Osteoblast (primary cell): ENCODE measurements around the gene TMEM106C. TPM values are rescaled to one million over a fixed set of nuclear protein-coding genes. Genes with fewer than 3 reads are reported as not detected.
A peak's percentile ranks its signal among the peaks of the same experiment; 100 is the strongest.
"Not testable (repeated sequence)": the region's sequence is repeated elsewhere in the genome, so short reads cannot be mapped to it uniquely, and the experiment has no call there.

Source experiments
- DNase-seq: peaks from one replicate; pipeline ENCODE4 v3.0.0; 2011; ENCODE audit warnings: low spot score, mixed read lengths; ENCODE audit not compliant: insufficient read length; ENCODE audit errors: missing footprints
- H2AFZ ChIP-seq: 2 replicates; pipeline ENCODE4 v1.6.0; 2011; ENCODE audit warnings: mild to moderate bottlenecking, low read length
- H3K27ac ChIP-seq: 2 replicates; pipeline ENCODE4 v1.5.1; 2011; ENCODE audit warnings: mild to moderate bottlenecking, low read depth, low read length, moderate library complexity
- H3K27me3 ChIP-seq: 2 replicates; pipeline ENCODE4 v1.6.0; 2012; ENCODE audit warnings: mild to moderate bottlenecking, control low read depth, inconsistent platforms, low read length, moderate library complexity; ENCODE audit not compliant: insufficient read depth
- H3K36me3 ChIP-seq: 2 replicates; pipeline ENCODE4 v1.5.1; 2011; ENCODE audit warnings: mild to moderate bottlenecking, low read length, control low read depth, moderate library complexity; ENCODE audit not compliant: insufficient read depth
- H3K4me1 ChIP-seq: 2 replicates; pipeline ENCODE4 v1.5.1; 2011; ENCODE audit warnings: mild to moderate bottlenecking, low read length, control low read depth, moderate library complexity; ENCODE audit not compliant: insufficient read depth
- H3K4me2 ChIP-seq: 2 replicates; pipeline ENCODE4 v1.6.0; 2011; ENCODE audit warnings: mild to moderate bottlenecking, low read length; ENCODE audit not compliant: insufficient read depth
- H3K4me3 ChIP-seq: fragments of 200-600 bp; sonication (generic); 3 replicates; pipeline ENCODE4 v1.5.1; 2012; ENCODE audit warnings: mild to moderate bottlenecking, low read length, inconsistent platforms; ENCODE audit not compliant: insufficient read depth
- H3K79me2 ChIP-seq: 2 replicates; pipeline ENCODE4 v1.6.0; 2012; ENCODE audit warnings: mild to moderate bottlenecking, low read length, control low read depth, inconsistent platforms; ENCODE audit not compliant: insufficient read depth
- H3K9me3 ChIP-seq: 2 replicates; pipeline ENCODE4 v1.5.1; 2011; ENCODE audit warnings: low read depth, low read length, control low read depth
- H4K20me1 ChIP-seq: 2 replicates; pipeline ENCODE4 v1.6.0; 2012; ENCODE audit warnings: mild to moderate bottlenecking, low read length, control low read depth; ENCODE audit not compliant: insufficient read depth
- total RNA-seq: library from RNA; depleted of rRNA; stranded (reverse); fragments of >200 nt; gene quantifications from 2 replicates; pipeline ENCODE4 v1.2.3, GENCODE V29; 2012
- TF ChIP-seq, protein P1 (sequence below): IDR thresholded peaks from 2 replicates; pipeline ENCODE4 v1.5.1; 2011; ENCODE audit warnings: mild to moderate bottlenecking, low read depth, low read length, moderate library complexity; ENCODE audit errors: extremely low read depth

The TMEM106C gene
- total RNA-seq, 1 donor: 57.5 TPM

DNA sequence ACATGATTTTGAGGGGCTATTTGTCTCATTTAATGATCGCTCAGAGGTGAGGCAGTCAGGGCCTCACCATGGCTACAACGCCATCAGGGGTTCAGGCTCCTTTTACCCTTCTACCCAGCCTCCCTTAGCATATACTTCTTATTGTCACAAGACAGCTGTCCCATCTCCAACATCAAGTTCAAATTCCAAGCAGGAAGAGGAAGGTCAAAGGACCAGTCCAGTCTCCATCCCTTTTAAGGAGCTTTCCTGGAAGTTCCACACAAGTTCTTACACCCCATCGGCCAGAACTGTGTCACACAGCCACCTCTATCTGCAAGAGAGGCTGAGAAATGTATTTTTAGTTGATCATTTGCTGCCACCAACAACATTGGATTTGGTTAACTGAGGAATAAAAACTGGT lies 8.3 kb upstream of the TMEM106C start:
- TF ChIP-seq, protein P1, sequence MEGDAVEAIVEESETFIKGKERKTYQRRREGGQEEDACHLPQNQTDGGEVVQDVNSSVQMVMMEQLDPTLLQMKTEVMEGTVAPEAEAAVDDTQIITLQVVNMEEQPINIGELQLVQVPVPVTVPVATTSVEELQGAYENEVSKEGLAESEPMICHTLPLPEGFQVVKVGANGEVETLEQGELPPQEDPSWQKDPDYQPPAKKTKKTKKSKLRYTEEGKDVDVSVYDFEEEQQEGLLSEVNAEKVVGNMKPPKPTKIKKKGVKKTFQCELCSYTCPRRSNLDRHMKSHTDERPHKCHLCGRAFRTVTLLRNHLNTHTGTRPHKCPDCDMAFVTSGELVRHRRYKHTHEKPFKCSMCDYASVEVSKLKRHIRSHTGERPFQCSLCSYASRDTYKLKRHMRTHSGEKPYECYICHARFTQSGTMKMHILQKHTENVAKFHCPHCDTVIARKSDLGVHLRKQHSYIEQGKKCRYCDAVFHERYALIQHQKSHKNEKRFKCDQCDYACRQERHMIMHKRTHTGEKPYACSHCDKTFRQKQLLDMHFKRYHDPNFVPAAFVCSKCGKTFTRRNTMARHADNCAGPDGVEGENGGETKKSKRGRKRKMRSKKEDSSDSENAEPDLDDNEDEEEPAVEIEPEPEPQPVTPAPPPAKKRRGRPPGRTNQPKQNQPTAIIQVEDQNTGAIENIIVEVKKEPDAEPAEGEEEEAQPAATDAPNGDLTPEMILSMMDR: no peak
- no peaks in the 10 kb centered on the region for H4K20me1 ChIP-seq
- DNase-seq: peak; percentile 72
- no peak overlapping the region for H3K27ac ChIP-seq
- H3K4me1 ChIP-seq: no peaks in the 10 kb centered on the region
- no peak overlapping the region for H3K4me3 ChIP-seq
- H3K79me2 ChIP-seq: no peaks in the 10 kb centered on the region
- H3K27me3 ChIP-seq: peaks cover 36% of the 10 kb centered on the region
- no peaks in the 10 kb centered on the region for H3K36me3 ChIP-seq
- H3K9me3 ChIP-seq: no peaks in the 10 kb centered on the region
- H3K4me2 ChIP-seq: no peak overlapping the region
- no peak overlapping the region for H2AFZ ChIP-seq

DNA sequence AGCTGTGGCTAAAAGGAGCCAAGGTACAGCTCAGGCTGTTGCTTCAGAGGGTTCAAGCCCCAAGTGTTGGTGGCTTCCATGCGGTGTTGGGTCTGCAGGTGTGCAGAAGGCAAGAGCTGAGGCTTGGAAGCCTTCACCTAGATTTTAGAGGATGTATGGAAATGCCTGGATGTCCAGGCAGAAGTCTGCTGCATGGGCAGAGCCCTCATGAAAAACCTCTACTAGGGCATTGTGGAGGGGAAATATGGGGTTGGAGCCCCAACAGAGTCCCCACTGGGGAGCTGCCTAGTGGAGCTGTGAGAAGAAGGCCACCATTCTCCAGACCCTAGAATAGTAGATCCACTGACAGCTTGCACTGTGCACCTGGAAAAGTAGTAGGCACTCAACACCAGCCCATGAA lies 5.7 kb upstream of the TMEM106C start:
- peaks cover 29% of the 10 kb centered on the region for H3K27me3 ChIP-seq
- H3K4me3 ChIP-seq, H3K4me1 ChIP-seq, DNase-seq, H3K36me3 ChIP-seq, H3K27ac ChIP-seq, H3K79me2 ChIP-seq, H3K4me2 ChIP-seq, H2AFZ ChIP-seq, H3K9me3 ChIP-seq, H4K20me1 ChIP-seq: not testable (repeated sequence)

- no peak overlapping the region for H3K4me3 ChIP-seq
- DNase-seq: no peak
Observed at GRCh38 chr12:47962198-47962597, 1.2 kb upstream of the TMEM106C start.

DNA sequence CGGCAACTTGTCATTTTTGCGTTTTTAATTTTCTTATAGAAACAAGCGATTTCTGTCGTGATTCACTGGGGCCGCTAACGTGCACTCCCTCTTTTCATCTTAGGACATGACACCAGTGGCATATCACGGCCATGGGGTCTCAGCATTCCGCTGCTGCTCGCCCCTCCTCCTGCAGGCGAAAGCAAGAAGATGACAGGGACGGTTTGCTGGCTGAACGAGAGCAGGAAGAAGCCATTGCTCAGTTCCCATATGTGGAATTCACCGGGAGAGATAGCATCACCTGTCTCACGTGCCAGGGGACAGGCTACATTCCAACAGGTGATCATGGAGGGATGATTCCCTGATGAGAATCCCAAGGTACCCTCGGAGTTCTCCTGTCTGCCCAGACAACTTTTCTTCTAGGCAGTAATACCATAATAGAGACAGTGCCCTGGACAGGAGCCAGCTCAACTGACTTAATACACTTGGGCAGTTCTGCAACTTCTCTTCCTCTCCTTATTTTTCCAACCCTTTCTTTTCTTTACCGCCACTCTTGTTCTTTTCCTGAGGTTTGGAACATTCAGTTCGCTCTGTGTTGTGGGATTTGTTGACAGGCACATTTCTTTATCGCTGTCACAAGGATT lies 821 bp downstream of the TMEM106C start:
- H3K79me2 ChIP-seq: peaks cover 3% of the 10 kb centered on the region
- peaks cover 4% of the 10 kb centered on the region for H3K36me3 ChIP-seq
- H2AFZ ChIP-seq: peak overlapping the region; percentile 97
- peaks cover 13% of the 10 kb centered on the region for H3K27me3 ChIP-seq
- H4K20me1 ChIP-seq: no peaks in the 10 kb centered on the region
- no peak overlapping the region for H3K27ac ChIP-seq
- no peaks in the 10 kb centered on the region for H3K9me3 ChIP-seq
- H3K4me3 ChIP-seq: peak overlapping the region; percentile 95
- peaks cover 9% of the 10 kb centered on the region for H3K4me1 ChIP-seq
- DNase-seq: peak; percentile 60
- peak overlapping the region; percentile 75 for H3K4me2 ChIP-seq
- TF ChIP-seq, protein P1: no peak

More at GRCh38 chr12:47962198-47962597, 1.2 kb upstream of the TMEM106C start:
- Histone ChIP-seq H3K79me2 (peaks cover 3% of the 10 kb centered on the region), H3K36me3 (no peaks in the 10 kb centered on the region), H2AFZ (no peak overlapping the region), H3K27me3 (peaks cover 13% of the 10 kb centered on the region), H3K4me2 (no peak overlapping the region), H3K9me3 (no peaks in the 10 kb centered on the region), H4K20me1 (no peaks in the 10 kb centered on the region), H3K4me1 (peaks cover 5% of the 10 kb centered on the region), H3K27ac (no peak overlapping the region)
- TF ChIP-seq, protein P1: no peak
